NCI-H187 treated with DMSO at 0.1 percent for 48 hours (cell line): ENCODE results near the gene RWDD4.
"Not testable (repeated sequence)": the region's sequence is repeated elsewhere in the genome, so short reads cannot be mapped to it uniquely, and the experiment has no call there.

Source experiments
- DNase-seq: peaks from one replicate; lab custom pipeline; 2025; lab: John Stamatoyannopoulos, UW

RWDD4 gene

GRCh38 chr4:183635741-183636140, 23.2 kb downstream of the RWDD4 start:
- DNase-seq: no peak

GRCh38 chr4:183635321-183635720, 23.7 kb downstream of the RWDD4 start:
- no peak for DNase-seq

GRCh38 chr4:183633476-183634400, 25.2 kb downstream of the RWDD4 start:
- DNase-seq: no peak

GRCh38 chr4:183632689-183633088, 26.3 kb downstream of the RWDD4 start:
- no peak for DNase-seq

- no peak for DNase-seq
Observed at GRCh38 chr4:183631577-183632198, 27.3 kb downstream of the RWDD4 start.

GRCh38 chr4:183627979-183628588, 30.9 kb downstream of the RWDD4 start:
- DNase-seq: no peak

GRCh38 chr4:183627286-183627685, 31.7 kb downstream of the RWDD4 start:
- not testable (repeated sequence) for DNase-seq

- no peak for DNase-seq
Observed at GRCh38 chr4:183626168-183626567, 32.8 kb downstream of the RWDD4 start.

- DNase-seq: no peak
Observed at GRCh38 chr4:183624548-183624947, 34.4 kb downstream of the RWDD4 start.

- no peak for DNase-seq
Observed at GRCh38 chr4:183621875-183622274, 37.1 kb downstream of the RWDD4 start.

GRCh38 chr4:183620421-183620820, 38.6 kb downstream of the RWDD4 start:
- no peak for DNase-seq

- no peak for DNase-seq
Observed at GRCh38 chr4:183618681-183619080, 40.3 kb downstream of the RWDD4 start.

- no peak for DNase-seq
Observed at GRCh38 chr4:183617075-183617474, 41.9 kb downstream of the RWDD4 start.

GRCh38 chr4:183612329-183613250, 46.4 kb downstream of the RWDD4 start:
- no peak for DNase-seq

GRCh38 chr4:183611210-183611830, 47.7 kb downstream of the RWDD4 start:
- DNase-seq: no peak

- DNase-seq: no peak
Observed at GRCh38 chr4:183610613-183611012, 48.4 kb downstream of the RWDD4 start.

- no peak for DNase-seq
Observed at GRCh38 chr4:183610033-183610432, 49.0 kb downstream of the RWDD4 start.

- DNase-seq: no peak
Observed at GRCh38 chr4:183609151-183609550, 49.8 kb downstream of the RWDD4 start.

- no peak for DNase-seq
Observed at GRCh38 chr4:183607894-183608293, 51.1 kb downstream of the RWDD4 start.

GRCh38 chr4:183602557-183603027, 56.4 kb downstream of the RWDD4 start:
- DNase-seq: no peak

GRCh38 chr4:183601381-183601780, 57.6 kb downstream of the RWDD4 start:
- no peak for DNase-seq
